HG03432 (cell line): Measurements from ENCODE around the gene CENPP.

ENCODE experiments used
- ATAC-seq: cut with Tn5 transposase; IDR thresholded peaks from one replicate; pipeline ENCODE4 v1.9.1; 2021; ENCODE audit warnings: mild to moderate bottlenecking, moderate library complexity; ENCODE audit not compliant: unreplicated experiment

Gene CENPP

DNA sequence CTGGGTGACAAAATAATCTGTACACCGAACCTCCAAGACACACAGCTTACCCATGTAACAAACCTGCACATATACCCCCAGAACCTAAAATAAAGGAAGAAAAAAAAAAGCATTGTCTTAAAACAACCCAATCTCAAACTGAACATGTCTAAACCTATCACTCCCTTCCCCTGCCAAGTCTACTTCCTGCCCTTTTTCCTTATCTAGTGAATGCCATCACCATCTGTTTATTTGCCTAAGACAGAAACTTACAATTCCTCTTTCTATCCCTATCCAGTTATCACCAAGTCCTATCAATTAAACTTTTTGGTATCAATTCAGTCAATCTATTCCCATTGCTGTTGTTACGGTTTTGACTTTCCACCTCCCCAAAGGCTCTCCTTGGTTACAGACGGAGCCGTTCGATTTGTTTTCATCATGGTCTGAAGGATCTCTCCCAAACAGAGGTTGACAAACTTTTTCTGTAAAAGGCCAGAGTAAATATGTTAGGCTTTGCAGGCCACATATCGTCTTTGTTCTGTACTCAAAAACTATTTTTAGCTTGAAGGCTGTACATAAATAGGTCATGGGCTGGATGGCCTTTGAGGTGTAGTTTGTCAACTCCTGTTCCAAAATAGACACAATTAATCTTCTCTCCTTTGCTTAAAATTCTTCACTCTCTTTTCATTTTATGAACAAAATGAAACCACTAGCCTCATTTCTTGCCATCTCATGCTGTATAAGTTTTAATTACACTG lies 12.7 kb upstream of the CENPP start:
- no peak for ATAC-seq

DNA sequence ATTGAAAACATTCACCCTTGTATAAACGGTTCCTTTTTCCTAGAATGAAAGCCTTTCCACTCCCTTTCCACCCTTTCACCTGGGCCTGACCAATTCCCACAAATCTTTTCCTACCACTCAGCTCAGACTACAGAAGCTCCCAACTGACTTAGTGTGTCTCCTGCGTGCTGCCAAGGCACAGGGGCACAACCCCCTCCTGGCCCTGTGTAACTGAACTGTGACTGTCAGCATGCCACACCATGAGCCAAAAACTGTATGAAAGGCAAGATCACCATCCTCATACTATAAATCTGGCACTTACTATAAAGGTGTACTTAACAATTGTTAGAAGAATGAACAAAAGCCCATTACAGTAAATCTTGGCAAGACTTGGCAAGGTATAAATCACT lies 12.1 kb upstream of the CENPP start:
- ATAC-seq = no peak

GRCh38 chr9:92315456-92315855 lies 10.3 kb upstream of the CENPP start:
- no peak for ATAC-seq

GRCh38 chr9:92324431-92324830 lies 1.3 kb upstream of the CENPP start:
- ATAC-seq = no peak

GRCh38 chr9:92324889-92325268 lies 874 bp upstream of the CENPP start:
- peak; percentile 12 for ATAC-seq

- ATAC-seq = no peak
Observed at GRCh38 chr9:92325991-92326500, 293 bp downstream of the CENPP start.

DNA sequence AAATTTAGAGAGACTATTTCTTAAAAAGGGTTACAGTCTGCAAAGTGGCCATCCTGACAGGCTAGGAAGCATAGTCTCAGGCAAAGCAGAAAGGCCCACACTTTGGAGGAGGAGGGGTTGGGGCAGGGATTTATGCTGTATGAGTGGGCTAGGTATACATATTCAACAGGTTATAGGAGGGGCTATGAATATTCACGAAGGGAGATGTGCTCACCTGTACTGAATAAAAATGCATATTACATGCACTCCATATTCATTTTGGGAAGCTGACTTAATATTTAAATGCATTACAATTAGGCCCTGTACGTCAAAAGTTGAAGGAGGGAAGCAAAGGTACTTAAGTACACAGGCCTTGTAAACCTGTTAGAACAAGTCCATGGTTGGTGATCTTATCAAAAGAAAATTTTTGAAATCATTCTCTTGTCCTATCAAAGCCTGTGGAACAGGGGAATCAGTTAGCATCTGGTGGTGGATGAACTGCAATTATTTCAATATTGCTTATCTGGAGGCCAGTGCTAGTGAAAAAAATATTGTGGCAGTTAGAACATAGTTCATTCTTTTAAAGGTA lies 1.6 kb downstream of the CENPP start:
- no peak for ATAC-seq

DNA sequence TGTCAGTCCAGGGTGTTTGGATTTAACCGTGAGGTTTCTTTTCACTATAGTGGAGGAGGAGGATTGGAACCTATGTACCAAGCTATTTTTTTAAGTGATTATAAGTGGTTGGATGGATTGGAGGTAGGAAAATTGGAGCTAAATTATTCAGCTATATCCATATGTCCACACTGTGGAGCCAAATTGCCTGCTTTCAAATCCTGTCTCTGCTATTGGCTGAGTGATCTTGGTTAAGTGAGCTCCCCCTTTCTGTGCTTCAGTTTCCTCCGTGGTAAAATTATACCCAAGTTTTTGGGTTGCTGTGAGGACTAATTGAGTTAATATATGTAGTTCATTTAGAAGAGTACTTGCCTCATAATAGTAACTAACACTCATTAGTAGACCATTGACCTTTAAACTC lies 2.5 kb downstream of the CENPP start:
- ATAC-seq = no peak

DNA sequence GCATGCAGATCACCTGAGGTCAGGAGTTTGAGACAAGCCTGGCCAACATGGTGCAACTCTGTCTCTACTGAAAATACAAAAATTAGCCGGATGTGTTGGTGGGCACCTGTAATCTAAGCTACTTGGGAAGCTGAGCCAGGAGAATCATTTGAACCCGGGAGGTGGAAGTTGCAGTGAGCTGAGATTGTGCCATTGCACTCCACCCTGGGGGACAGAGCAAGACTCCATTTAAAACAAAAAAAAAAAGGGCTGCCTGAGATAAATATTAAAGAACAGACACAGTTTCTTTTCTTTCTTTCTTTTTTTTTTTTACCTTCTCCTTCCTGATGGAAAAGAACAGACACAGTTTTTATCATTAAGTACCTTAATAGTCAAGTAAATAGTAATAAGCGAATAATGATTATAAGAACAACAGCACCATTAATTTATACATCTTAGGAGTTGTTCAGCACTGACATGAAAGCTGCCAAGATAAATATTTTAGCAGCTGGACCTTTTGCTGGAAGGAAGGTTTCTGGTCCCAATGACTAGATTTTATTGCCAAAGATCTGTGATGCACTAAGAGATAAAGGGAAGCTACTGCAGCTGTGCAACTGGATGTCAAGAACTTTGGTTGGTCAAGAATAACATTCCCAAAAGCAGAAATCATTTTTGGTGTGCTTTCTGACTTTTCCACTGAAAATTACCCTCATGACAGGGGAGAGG lies 7.0 kb downstream of the CENPP start:
- ATAC-seq = no peak

- ATAC-seq = no peak
Observed at GRCh38 chr9:92333282-92333634, 7.5 kb downstream of the CENPP start.

GRCh38 chr9:92341578-92341977 lies 15.8 kb downstream of the CENPP start:
- no peak for ATAC-seq

DNA sequence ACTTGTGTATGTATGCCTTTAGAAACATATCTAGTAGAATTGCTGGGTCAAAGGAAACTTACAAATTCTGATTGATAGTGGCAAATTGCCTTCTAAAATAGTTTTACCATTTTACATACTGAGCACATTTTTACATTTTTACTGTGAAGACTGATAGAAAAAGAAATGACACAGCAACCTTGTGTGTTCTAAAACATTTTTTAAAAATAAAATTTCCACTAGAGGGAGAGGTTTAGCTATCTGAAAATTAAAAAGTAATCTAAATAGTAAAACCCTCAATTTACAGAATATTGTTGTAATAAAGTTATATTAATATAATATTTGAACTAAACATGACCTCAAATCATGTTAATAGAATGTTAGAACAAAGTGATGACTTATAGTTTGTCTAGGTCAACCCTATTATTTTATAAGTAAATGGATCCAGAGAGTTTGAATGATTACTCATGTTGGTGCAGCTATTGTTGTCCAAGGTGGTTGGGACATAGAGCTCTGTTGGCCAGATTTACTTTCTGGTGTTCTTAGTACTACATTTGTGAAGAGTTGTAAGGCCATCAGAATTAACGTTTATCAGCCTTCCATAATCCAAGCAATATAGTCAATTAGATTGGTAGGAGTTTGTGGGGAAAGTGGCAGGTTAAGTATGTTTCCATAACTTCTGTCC lies 17.2 kb downstream of the CENPP start:
- ATAC-seq = no peak

- ATAC-seq = no peak
Observed at GRCh38 chr9:92345582-92345981, 19.8 kb downstream of the CENPP start.

DNA sequence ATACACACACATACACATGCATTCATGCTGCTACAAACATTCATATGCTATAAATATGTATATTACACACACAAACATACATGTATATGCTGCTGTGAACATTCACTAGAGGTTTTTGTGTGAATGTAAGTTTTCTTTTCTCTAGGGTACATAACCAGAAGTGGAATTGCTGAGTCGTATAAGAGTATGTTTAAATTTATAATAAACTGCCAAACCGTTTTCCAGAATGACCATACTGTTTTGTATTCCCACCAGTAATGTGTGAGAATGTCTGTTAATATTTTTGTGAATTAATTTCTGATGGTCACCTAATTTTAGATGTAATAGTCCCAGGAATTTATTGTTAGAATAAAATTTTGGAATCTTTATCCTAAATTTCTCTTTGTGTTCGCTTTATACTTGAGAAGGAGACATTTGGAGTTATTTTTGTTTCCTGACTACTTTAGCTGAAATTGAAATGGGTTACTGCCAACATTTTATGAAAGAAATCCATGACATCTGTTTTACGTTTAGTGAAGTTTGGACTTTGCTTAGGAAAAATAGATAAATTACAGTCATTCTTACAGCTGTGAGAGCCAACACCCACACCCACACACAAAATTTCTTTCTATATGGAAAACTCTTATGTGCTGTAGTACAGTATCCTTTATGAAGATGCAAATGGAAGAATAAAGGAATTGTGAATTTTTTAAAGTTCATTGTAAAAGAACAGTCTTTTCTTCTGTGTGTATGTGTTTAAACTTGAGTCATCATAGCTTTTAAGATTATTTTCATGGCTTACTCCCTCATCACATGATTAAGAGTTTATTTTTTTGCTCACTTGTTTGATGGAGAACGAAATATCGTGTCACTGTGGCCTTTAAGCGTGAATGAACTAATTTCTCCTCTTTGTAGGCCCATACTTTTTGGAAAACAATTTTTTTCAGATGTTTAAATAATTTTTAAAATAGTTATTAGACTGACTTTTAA lies 24.3 kb downstream of the CENPP start:
- ATAC-seq = no peak

DNA sequence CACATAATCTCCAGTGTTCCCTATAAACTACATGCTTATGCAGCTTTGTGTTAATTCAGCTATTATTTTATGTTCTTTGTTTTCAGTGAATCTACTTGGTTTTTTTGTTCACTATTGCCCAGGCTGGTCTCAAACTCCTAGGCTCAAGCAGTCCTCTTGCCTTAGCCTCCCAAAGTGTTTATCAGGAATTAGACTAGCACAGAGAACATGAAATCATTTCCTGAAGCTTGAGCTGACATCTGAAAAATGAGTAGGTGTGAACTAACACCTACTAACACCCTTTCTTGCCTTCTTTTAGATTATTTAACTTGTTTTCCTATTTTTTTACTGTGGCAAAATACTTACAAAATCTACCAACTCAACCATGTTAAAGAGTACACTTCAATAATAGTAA lies 25.0 kb downstream of the CENPP start:
- no peak for ATAC-seq

GRCh38 chr9:92353051-92353450 lies 27.3 kb downstream of the CENPP start:
- ATAC-seq = no peak

DNA sequence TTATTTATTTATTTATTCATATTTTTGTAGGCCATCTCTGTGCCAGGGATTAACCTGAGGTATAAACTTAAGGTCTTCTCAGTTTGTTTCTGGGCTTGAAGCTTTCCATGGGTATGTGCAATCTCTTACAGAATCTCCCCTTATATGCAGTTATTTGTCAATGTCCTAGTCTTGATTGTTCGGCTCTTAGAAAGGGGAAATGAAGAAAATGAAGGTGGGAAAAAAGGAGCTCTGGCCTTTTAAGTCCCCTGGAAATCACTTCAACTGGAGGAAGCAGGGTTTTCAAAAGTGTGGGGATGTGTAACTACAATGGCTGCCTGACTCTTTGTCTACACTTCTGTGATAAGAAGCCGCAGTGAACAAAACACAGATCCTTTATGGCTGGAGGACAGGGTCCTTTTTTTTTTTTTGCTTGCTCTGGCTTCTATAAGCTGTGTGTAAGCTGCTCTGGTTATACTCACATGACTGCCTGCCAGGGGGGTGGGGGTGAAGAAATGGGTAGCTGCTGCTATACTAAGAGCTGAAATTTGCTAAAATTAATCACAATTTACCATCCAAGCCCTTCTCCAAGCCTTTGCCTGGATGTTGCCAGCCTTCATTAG lies 33.7 kb downstream of the CENPP start:
- ATAC-seq = no peak

DNA sequence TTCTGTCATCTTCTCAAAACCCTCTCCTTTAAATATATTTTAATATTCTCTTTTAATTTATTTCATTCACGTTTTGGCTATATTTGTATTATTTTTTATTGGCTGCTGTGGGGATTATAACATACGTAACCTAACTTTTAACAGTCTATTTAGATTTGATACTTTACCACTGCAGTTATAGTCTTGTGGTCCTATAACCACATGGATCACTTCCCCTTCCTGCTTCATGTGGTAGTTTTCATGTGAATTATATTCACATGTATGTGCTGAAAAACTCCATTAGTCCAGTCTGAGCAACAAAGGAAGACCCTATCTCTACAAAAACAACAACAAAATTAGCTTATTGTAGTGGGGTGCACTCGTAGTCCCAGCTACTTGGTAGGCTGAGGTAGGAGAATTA lies 34.3 kb downstream of the CENPP start:
- ATAC-seq = no peak

DNA sequence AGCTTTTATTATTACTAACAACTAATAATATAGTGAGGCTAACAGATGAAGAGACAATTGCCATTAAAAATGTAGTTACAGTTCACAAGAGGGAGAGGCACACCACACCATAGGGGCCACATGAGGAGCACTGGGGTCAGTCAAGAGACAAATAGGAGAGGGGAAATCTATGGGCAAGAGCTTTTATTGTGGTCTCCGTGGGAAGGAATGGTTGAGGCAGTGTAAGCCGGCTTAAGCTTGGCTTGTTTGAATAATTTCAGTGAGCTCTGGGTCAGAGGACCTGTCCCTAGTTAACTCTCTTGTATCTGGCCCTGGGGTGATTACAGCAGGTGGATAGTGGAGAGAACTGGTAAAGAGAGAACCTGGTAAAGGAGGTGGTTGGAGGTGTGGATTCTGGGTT lies 43.3 kb downstream of the CENPP start:
- no peak for ATAC-seq

GRCh38 chr9:92373167-92373566 lies 47.4 kb downstream of the CENPP start:
- ATAC-seq = no peak
